ENCODE data around the gene RFT1. TPM values are rescaled to one million over a fixed set of nuclear protein-coding genes. Genes with fewer than 3 reads are reported as not detected.

RFT1 gene
- polyA plus RNA-seq (2013, experiment 1 of 2) = 24.8 TPM
- polyA plus RNA-seq (2013, experiment 2 of 2) = 21.6 TPM

- Histone ChIP-seq H3K9me3 (ENCODE audit: control insufficient read depth, low read length) (no peaks in the 10 kb centered on the region), H3K4me3 (ENCODE audit: extremely low read depth, insufficient read depth, low read length, poor library complexity, severe bottlenecking) (peak within 1 kb of the TSS; percentile 86), H3K27ac (ENCODE audit: low read depth, low read length, severe bottlenecking) (peak within 1 kb of the TSS; percentile 84), H3K36me3 (ENCODE audit: control insufficient read depth, insufficient read depth, low read length) (peaks cover 8% of the 10 kb centered on the region), H3K4me1 (ENCODE audit: control insufficient read depth, insufficient read depth, low read length, poor library complexity, severe bottlenecking) (no peaks in the 10 kb centered on the region)
- 2 to 3% methylated on average over 27 to 31 of the region's 41 CpGs for WGBS, 2 experiments (ENCODE audit: insufficient coverage in 2 of 2)
Measured at GRCh38 chr3:53130179-53131061, at the start of gene RFT1. Gene RFT1 (minus strand): TSS chr3:53130435. CDS start chr3:53130400, 35 bp downstream.

- Histone ChIP-seq H3K4me3 (ENCODE audit: extremely low read depth, insufficient read depth, low read length, poor library complexity, severe bottlenecking) (no peak overlapping the region), H3K27ac (ENCODE audit: low read depth, low read length, severe bottlenecking) (no peak overlapping the region), H3K9me3 (ENCODE audit: control insufficient read depth, low read length) (no peaks in the 10 kb centered on the region), H3K4me1 (ENCODE audit: control insufficient read depth, insufficient read depth, low read length, poor library complexity, severe bottlenecking) (no peaks in the 10 kb centered on the region), H3K36me3 (ENCODE audit: control insufficient read depth, insufficient read depth, low read length) (peaks cover 45% of the 10 kb centered on the region)
- 96% methylated on average over 15 to 20 of the region's 20 CpGs for WGBS, 2 experiments (ENCODE audit: insufficient coverage in 2 of 2)
Measured at GRCh38 chr3:53179580-53179979, 49.3 kb upstream of the RFT1 start.

GRCh38 chr3:53178246-53178645 lies 48.0 kb upstream of the RFT1 start:
- 85 to 93% methylated on average over 6 to 10 of the region's 15 CpGs for WGBS, 2 experiments (ENCODE audit: insufficient coverage in 2 of 2)
- Histone ChIP-seq H3K4me1 (ENCODE audit: control insufficient read depth, insufficient read depth, low read length, poor library complexity, severe bottlenecking) (no peaks in the 10 kb centered on the region), H3K4me3 (ENCODE audit: extremely low read depth, insufficient read depth, low read length, poor library complexity, severe bottlenecking) (no peak overlapping the region), H3K27ac (ENCODE audit: low read depth, low read length, severe bottlenecking) (no peak overlapping the region), H3K9me3 (ENCODE audit: control insufficient read depth, low read length) (no peaks in the 10 kb centered on the region), H3K36me3 (ENCODE audit: control insufficient read depth, insufficient read depth, low read length) (peaks cover 52% of the 10 kb centered on the region)

- Histone ChIP-seq H3K27ac (ENCODE audit: low read depth, low read length, severe bottlenecking) (no peak overlapping the region), H3K36me3 (ENCODE audit: control insufficient read depth, insufficient read depth, low read length) (peaks cover 37% of the 10 kb centered on the region)
- WGBS, 2 experiments (ENCODE audit: insufficient coverage in 2 of 2) = 93% methylated on average over 8 to 9 of the region's 9 CpGs
Measured at GRCh38 chr3:53175613-53176540, 45.6 kb upstream of the RFT1 start.

GRCh38 chr3:53174346-53175250 lies 44.4 kb upstream of the RFT1 start:
- no peak overlapping the region for H3K4me3 ChIP-seq (ENCODE audit: extremely low read depth, insufficient read depth, low read length, poor library complexity, severe bottlenecking)
- 79 to 89% methylated on average over 5 to 9 of the region's 9 CpGs for WGBS, 2 experiments (ENCODE audit: insufficient coverage in 2 of 2)
- H3K9me3 ChIP-seq (ENCODE audit: control insufficient read depth, low read length) = no peaks in the 10 kb centered on the region
- peaks cover 11% of the 10 kb centered on the region for H3K4me1 ChIP-seq (ENCODE audit: control insufficient read depth, insufficient read depth, low read length, poor library complexity, severe bottlenecking)
- no peak overlapping the region for H3K27ac ChIP-seq (ENCODE audit: low read depth, low read length, severe bottlenecking)
- H3K36me3 ChIP-seq (ENCODE audit: control insufficient read depth, insufficient read depth, low read length) = peaks cover 26% of the 10 kb centered on the region

More at GRCh38 chr3:53175613-53176540, 45.6 kb upstream of the RFT1 start:
- no peaks in the 10 kb centered on the region for H3K9me3 ChIP-seq (ENCODE audit: control insufficient read depth, low read length)
- H3K4me3 ChIP-seq (ENCODE audit: extremely low read depth, insufficient read depth, low read length, poor library complexity, severe bottlenecking) = no peak overlapping the region
- H3K4me1 ChIP-seq (ENCODE audit: control insufficient read depth, insufficient read depth, low read length, poor library complexity, severe bottlenecking) = peaks cover 10% of the 10 kb centered on the region

- no peaks in the 10 kb centered on the region for H3K9me3 ChIP-seq (ENCODE audit: control insufficient read depth, low read length)
- peaks cover 11% of the 10 kb centered on the region for H3K36me3 ChIP-seq (ENCODE audit: control insufficient read depth, insufficient read depth, low read length)
- H3K4me3 ChIP-seq (ENCODE audit: extremely low read depth, insufficient read depth, low read length, poor library complexity, severe bottlenecking) = no peak overlapping the region
- 95 to 97% methylated on average over 5 of the region's 5 CpGs for WGBS, 2 experiments (ENCODE audit: insufficient coverage in 2 of 2)
- peaks cover 11% of the 10 kb centered on the region for H3K4me1 ChIP-seq (ENCODE audit: control insufficient read depth, insufficient read depth, low read length, poor library complexity, severe bottlenecking)
- H3K27ac ChIP-seq (ENCODE audit: low read depth, low read length, severe bottlenecking) = no peak overlapping the region
Measured at GRCh38 chr3:53173107-53173506, 42.9 kb upstream of the RFT1 start.

GRCh38 chr3:53171827-53172505 lies 41.7 kb upstream of the RFT1 start:
- WGBS, 2 experiments (ENCODE audit: insufficient coverage in 2 of 2) = 53 to 55% methylated on average over 5 to 7 of the region's 7 CpGs
- no peak overlapping the region for H3K4me3 ChIP-seq (ENCODE audit: extremely low read depth, insufficient read depth, low read length, poor library complexity, severe bottlenecking)
- peak overlapping the region; percentile 39 for H3K27ac ChIP-seq (ENCODE audit: low read depth, low read length, severe bottlenecking)

GRCh38 chr3:53171064-53171418 lies 40.8 kb upstream of the RFT1 start:
- 83 to 90% methylated on average over 6 to 7 of the region's 7 CpGs for WGBS, 2 experiments (ENCODE audit: insufficient coverage in 2 of 2)
- H3K4me1 ChIP-seq (ENCODE audit: control insufficient read depth, insufficient read depth, low read length, poor library complexity, severe bottlenecking) = peaks cover 18% of the 10 kb centered on the region
- peak overlapping the region; percentile 10 for H3K27ac ChIP-seq (ENCODE audit: low read depth, low read length, severe bottlenecking)
- H3K9me3 ChIP-seq (ENCODE audit: control insufficient read depth, low read length) = no peaks in the 10 kb centered on the region
- peaks cover 11% of the 10 kb centered on the region for H3K36me3 ChIP-seq (ENCODE audit: control insufficient read depth, insufficient read depth, low read length)
- no peak overlapping the region for H3K4me3 ChIP-seq (ENCODE audit: extremely low read depth, insufficient read depth, low read length, poor library complexity, severe bottlenecking)

More at GRCh38 chr3:53171827-53172505, 41.7 kb upstream of the RFT1 start:
- H3K36me3 ChIP-seq (ENCODE audit: control insufficient read depth, insufficient read depth, low read length) = peaks cover 11% of the 10 kb centered on the region
- H3K9me3 ChIP-seq (ENCODE audit: control insufficient read depth, low read length) = no peaks in the 10 kb centered on the region
- H3K4me1 ChIP-seq (ENCODE audit: control insufficient read depth, insufficient read depth, low read length, poor library complexity, severe bottlenecking) = peaks cover 11% of the 10 kb centered on the region

GRCh38 chr3:53170325-53171063 lies 40.3 kb upstream of the RFT1 start:
- Histone ChIP-seq H3K9me3 (ENCODE audit: control insufficient read depth, low read length) (no peaks in the 10 kb centered on the region), H3K27ac (ENCODE audit: low read depth, low read length, severe bottlenecking) (no peak overlapping the region), H3K4me3 (ENCODE audit: extremely low read depth, insufficient read depth, low read length, poor library complexity, severe bottlenecking) (no peak overlapping the region), H3K36me3 (ENCODE audit: control insufficient read depth, insufficient read depth, low read length) (peaks cover 11% of the 10 kb centered on the region), H3K4me1 (ENCODE audit: control insufficient read depth, insufficient read depth, low read length, poor library complexity, severe bottlenecking) (peaks cover 18% of the 10 kb centered on the region)
- WGBS, 2 experiments (ENCODE audit: insufficient coverage in 2 of 2) = 85 to 94% methylated on average over 15 to 17 of the region's 17 CpGs

All from mesodermal cell (in vitro differentiated cells).